ENCODE data around the gene SYNGR2.

SYNGR2 gene

GRCh38 chr17:78208486-78208885, 40.1 kb downstream of the SYNGR2 start:
- no peak for DNase-seq

GRCh38 chr17:78210111-78210510, 41.7 kb downstream of the SYNGR2 start:
- DNase-seq = no peak

- no peak for DNase-seq
These were observed 42.7 kb downstream of the SYNGR2 start for GRCh38 chr17:78211032-78211431.

GRCh38 chr17:78214016-78214705, 45.8 kb downstream of the SYNGR2 start, which contains the start of gene BIRC5:
Gene BIRC5 (plus strand): TSS chr17:78214253. CDS start chr17:78214317, 64 bp downstream.
- DNase-seq = peak; percentile 96

GRCh38 chr17:78214706-78215061, 46.3 kb downstream of the SYNGR2 start:
- no peak for DNase-seq

GRCh38 chr17:78219396-78220150, 51.2 kb downstream of the SYNGR2 start:
- DNase-seq = no peak
